NOMO-1 (cell line): ENCODE measurements around the gene MAP1LC3B.

ENCODE experiments used
- DNase-seq, 2 experiments: peaks; one replicate each; lab custom pipeline; 2025; ENCODE audit not compliant: unreplicated experiment in 2 of 2; lab: John Stamatoyannopoulos, UW

Gene MAP1LC3B

GRCh38 chr16:87451563-87452210, 59.6 kb downstream of the MAP1LC3B start:
- DNase-seq: no peak

- no peak for DNase-seq
Observed at GRCh38 chr16:87453326-87453725, 61.2 kb downstream of the MAP1LC3B start.
